Progenitor cell of endocrine pancreas (in vitro differentiated cells): ENCODE data around the gene MGAT5. TPM values are rescaled to one million over a fixed set of nuclear protein-coding genes. Genes with fewer than 3 reads are reported as not detected.

Experiments used
- DNase-seq: peaks from one replicate; pipeline ENCODE4 v3.0.0; 2021; ENCODE audit warnings: low spot score; ENCODE audit not compliant: unreplicated experiment
- H3K27ac Mint-ChIP-seq: 2 replicates; pipeline ENCODE4 v1.8.0; 2021; ENCODE audit warnings: mild to moderate bottlenecking, moderate library complexity, mixed read lengths
- H3K27me3 Mint-ChIP-seq: 2 replicates; pipeline ENCODE4 v1.8.0; 2021; ENCODE audit warnings: mixed read lengths
- H3K36me3 Mint-ChIP-seq: 2 replicates; pipeline ENCODE4 v1.8.0; 2022; ENCODE audit warnings: mixed read lengths; ENCODE audit not compliant: insufficient read depth
- H3K4me1 Mint-ChIP-seq: 2 replicates; pipeline ENCODE4 v1.8.0; 2021; ENCODE audit warnings: low read depth, mixed read lengths
- H3K4me3 Mint-ChIP-seq: 2 replicates; pipeline ENCODE4 v1.8.0; 2021; ENCODE audit warnings: low read depth, mild to moderate bottlenecking, moderate library complexity, mixed read lengths
- H3K9me3 Mint-ChIP-seq: 2 replicates; pipeline ENCODE4 v1.8.0; 2021; ENCODE audit warnings: low read depth, mixed read lengths
- CTCF ChIP-seq: fragments of 200-600 bp; sonication (generic); IDR thresholded peaks from one replicate; pipeline ENCODE4 v1.5.0; 2021; ENCODE audit warnings: antibody characterized with exemption, mild to moderate bottlenecking; ENCODE audit not compliant: unreplicated experiment
- total RNA-seq: library from RNA; stranded (reverse); gene quantifications from 2 replicates; pipeline ENCODE4 v1.2.1, GENCODE V29; 2021

The MGAT5 gene
- total RNA-seq, 1 donor from 2014 or later: 110 TPM

- no peak for DNase-seq
- Mint-ChIP-seq H3K27ac (no peak overlapping the region), H3K27me3 (no peaks in the 10 kb centered on the region), H3K36me3 (peaks cover 2% of the 10 kb centered on the region), H3K9me3 (no peaks in the 10 kb centered on the region), H3K4me1 (no peaks in the 10 kb centered on the region), H3K4me3 (no peak overlapping the region)
- TF ChIP-seq CTCF: no peak
Observed at GRCh38 chr2:134391751-134392160, 137.9 kb downstream of the MGAT5 start.

- H3K27me3 Mint-ChIP-seq: no peaks in the 10 kb centered on the region
- DNase-seq: no peak
- TF ChIP-seq CTCF: no peak
- no peaks in the 10 kb centered on the region for H3K4me1 Mint-ChIP-seq
- H3K36me3 Mint-ChIP-seq: peaks cover 2% of the 10 kb centered on the region
- no peak overlapping the region for H3K27ac Mint-ChIP-seq
- H3K9me3 Mint-ChIP-seq: no peaks in the 10 kb centered on the region
- no peak overlapping the region for H3K4me3 Mint-ChIP-seq
Observed at GRCh38 chr2:134392442-134393074, 138.7 kb downstream of the MGAT5 start.

GRCh38 chr2:134393075-134393461 lies 139.2 kb downstream of the MGAT5 start:
- no peak overlapping the region for H3K4me3 Mint-ChIP-seq
- TF ChIP-seq CTCF: no peak
- no peak for DNase-seq
- H3K27ac Mint-ChIP-seq: no peak overlapping the region
- H3K27me3 Mint-ChIP-seq: no peaks in the 10 kb centered on the region
- H3K36me3 Mint-ChIP-seq: peaks cover 2% of the 10 kb centered on the region
- no peaks in the 10 kb centered on the region for H3K9me3 Mint-ChIP-seq
- no peaks in the 10 kb centered on the region for H3K4me1 Mint-ChIP-seq

GRCh38 chr2:134395779-134396178 lies 141.9 kb downstream of the MGAT5 start:
- no peak for TF ChIP-seq CTCF
- DNase-seq: no peak
- Mint-ChIP-seq H3K27me3 (no peaks in the 10 kb centered on the region), H3K4me1 (no peaks in the 10 kb centered on the region), H3K36me3 (peaks cover 6% of the 10 kb centered on the region), H3K27ac (no peak overlapping the region), H3K4me3 (no peak overlapping the region), H3K9me3 (no peaks in the 10 kb centered on the region)

GRCh38 chr2:134396493-134396892 lies 142.6 kb downstream of the MGAT5 start:
- no peak for DNase-seq
- no peaks in the 10 kb centered on the region for H3K9me3 Mint-ChIP-seq
- H3K4me3 Mint-ChIP-seq: no peak overlapping the region
- H3K36me3 Mint-ChIP-seq: peaks cover 5% of the 10 kb centered on the region
- no peak overlapping the region for H3K27ac Mint-ChIP-seq
- peaks cover 1% of the 10 kb centered on the region for H3K4me1 Mint-ChIP-seq
- no peak for TF ChIP-seq CTCF
- H3K27me3 Mint-ChIP-seq: no peaks in the 10 kb centered on the region
